ENCODE results near the gene WNK2.
"Not testable (repeated sequence)": the region's sequence is repeated elsewhere in the genome, so short reads cannot be mapped to it uniquely, and the experiment has no call there.

Gene WNK2

GRCh38 chr9:93245437-93245970 lies 61.6 kb downstream of the WNK2 start:
- in situ Hi-C loops (cut with MboI; ENCODE audit: low pct_unique_long_range_greater_than_20kb, low sequenced_read_pairs): no loop called here
- no peak for DNase-seq

- no peak for DNase-seq
Measured at GRCh38 chr9:93246111-93246510, 62.2 kb downstream of the WNK2 start.

GRCh38 chr9:93246526-93246925 lies 62.6 kb downstream of the WNK2 start:
- in situ Hi-C loops (cut with MboI; ENCODE audit: low pct_unique_long_range_greater_than_20kb, low sequenced_read_pairs): no loop called here
- no peak for DNase-seq

More at GRCh38 chr9:93246111-93246510, 62.2 kb downstream of the WNK2 start:
- in situ Hi-C loops (cut with MboI; ENCODE audit: low pct_unique_long_range_greater_than_20kb, low sequenced_read_pairs): no loop called here

- no peak for DNase-seq
- in situ Hi-C loops (cut with MboI; ENCODE audit: low pct_unique_long_range_greater_than_20kb, low sequenced_read_pairs): no loop called here
Measured at GRCh38 chr9:93247099-93247865, 63.3 kb downstream of the WNK2 start.

GRCh38 chr9:93247892-93248291 lies 64.0 kb downstream of the WNK2 start:
- in situ Hi-C loops (cut with MboI; ENCODE audit: low pct_unique_long_range_greater_than_20kb, low sequenced_read_pairs): no loop called here

GRCh38 chr9:93248386-93249040 lies 64.6 kb downstream of the WNK2 start:
- in situ Hi-C loops (cut with MboI; ENCODE audit: low pct_unique_long_range_greater_than_20kb, low sequenced_read_pairs): no loop called here
- no peak for DNase-seq

More at GRCh38 chr9:93247892-93248291, 64.0 kb downstream of the WNK2 start:
- DNase-seq: no peak

GRCh38 chr9:93250185-93250584 lies 66.2 kb downstream of the WNK2 start:
- DNase-seq: no peak
- in situ Hi-C loops (cut with MboI; ENCODE audit: low pct_unique_long_range_greater_than_20kb, low sequenced_read_pairs): no loop called here

- DNase-seq; in situ Hi-C loops (cut with MboI; ENCODE audit: low pct_unique_long_range_greater_than_20kb, low sequenced_read_pairs): not testable (repeated sequence)
Measured at GRCh38 chr9:93251309-93251708, 67.4 kb downstream of the WNK2 start.

GRCh38 chr9:93252116-93252780 lies 68.3 kb downstream of the WNK2 start:
- in situ Hi-C loops (cut with MboI; ENCODE audit: low pct_unique_long_range_greater_than_20kb, low sequenced_read_pairs): no loop called here
- no peak for DNase-seq

GRCh38 chr9:93252781-93253530 lies 69.0 kb downstream of the WNK2 start:
- in situ Hi-C loops (cut with MboI; ENCODE audit: low pct_unique_long_range_greater_than_20kb, low sequenced_read_pairs): no loop called here
- DNase-seq: no peak

- in situ Hi-C loops (cut with MboI; ENCODE audit: low pct_unique_long_range_greater_than_20kb, low sequenced_read_pairs): no loop called here
- no peak for DNase-seq
Measured at GRCh38 chr9:93253633-93254032, 69.7 kb downstream of the WNK2 start.

- no peak for DNase-seq
- in situ Hi-C loops (cut with MboI; ENCODE audit: low pct_unique_long_range_greater_than_20kb, low sequenced_read_pairs): no loop called here
Measured at GRCh38 chr9:93254061-93254481, 70.1 kb downstream of the WNK2 start.

GRCh38 chr9:93254806-93255493 lies 71.0 kb downstream of the WNK2 start:
- no peak for DNase-seq
- in situ Hi-C loops (cut with MboI; ENCODE audit: low pct_unique_long_range_greater_than_20kb, low sequenced_read_pairs): no loop called here

- in situ Hi-C loops (cut with MboI; ENCODE audit: low pct_unique_long_range_greater_than_20kb, low sequenced_read_pairs): no loop called here
- no peak for DNase-seq
Measured at GRCh38 chr9:93255494-93255867, 71.5 kb downstream of the WNK2 start.

- DNase-seq: no peak
- in situ Hi-C loops (cut with MboI; ENCODE audit: low pct_unique_long_range_greater_than_20kb, low sequenced_read_pairs): no loop called here
Measured at GRCh38 chr9:93255994-93256877, 72.3 kb downstream of the WNK2 start.

- DNase-seq: no peak
- in situ Hi-C loops (cut with MboI; ENCODE audit: low pct_unique_long_range_greater_than_20kb, low sequenced_read_pairs): no loop called here
Measured at GRCh38 chr9:93256878-93257807, 73.2 kb downstream of the WNK2 start.

- in situ Hi-C loops (cut with MboI; ENCODE audit: low pct_unique_long_range_greater_than_20kb, low sequenced_read_pairs): no loop called here
- DNase-seq: no peak
Measured at GRCh38 chr9:93257808-93258331, 73.9 kb downstream of the WNK2 start.
